Measurements from ENCODE around the gene OPCML. TPM values are rescaled to one million over a fixed set of nuclear protein-coding genes. Genes with fewer than 3 reads are reported as not detected.

Gene OPCML
- total RNA-seq, 4 donors from 2014 or later: 0.16 TPM; not detected in 3

DNA sequence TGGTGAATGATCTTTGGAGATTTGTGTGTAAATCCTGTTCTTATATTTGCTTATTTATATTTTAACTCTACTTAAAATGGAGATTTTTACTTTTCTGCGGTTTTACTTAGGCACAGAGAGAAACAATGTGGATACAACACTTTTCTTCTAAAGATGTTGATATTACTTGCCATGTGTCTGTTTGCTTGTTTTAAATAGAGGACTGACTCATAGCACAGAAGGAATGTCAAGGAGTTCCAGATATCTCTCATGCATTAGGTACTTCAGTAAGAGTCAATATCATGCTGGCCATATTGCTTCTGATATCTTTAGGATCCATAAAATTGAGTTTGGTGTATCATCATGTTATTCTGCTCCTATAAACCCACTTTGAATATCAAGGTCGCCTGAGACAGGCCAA, 395.0 kb downstream of the OPCML start:
- no peak overlapping the region for H3K4me3 ChIP-seq (ENCODE audit: low read depth, poor library complexity, severe bottlenecking)
- TF ChIP-seq CTCF (IDR thresholded peaks at IDR 0.05) (no peak), POLR2A (IDR thresholded peaks at IDR 0.05) (no peak)
- intact Hi-C loops (cut with DNase I; ENCODE audit: low total_unique reads): loop anchor here (10.0 kb wide), 1 partner anchor 698 kb away; no protein-coding TSS in a partner anchor
- WGBS, 2 donors: 76 to 79% methylated on average over 2 of the region's 2 CpGs
- DNase-seq (ENCODE audit: low spot score in 2 of 2): no peak

DNA sequence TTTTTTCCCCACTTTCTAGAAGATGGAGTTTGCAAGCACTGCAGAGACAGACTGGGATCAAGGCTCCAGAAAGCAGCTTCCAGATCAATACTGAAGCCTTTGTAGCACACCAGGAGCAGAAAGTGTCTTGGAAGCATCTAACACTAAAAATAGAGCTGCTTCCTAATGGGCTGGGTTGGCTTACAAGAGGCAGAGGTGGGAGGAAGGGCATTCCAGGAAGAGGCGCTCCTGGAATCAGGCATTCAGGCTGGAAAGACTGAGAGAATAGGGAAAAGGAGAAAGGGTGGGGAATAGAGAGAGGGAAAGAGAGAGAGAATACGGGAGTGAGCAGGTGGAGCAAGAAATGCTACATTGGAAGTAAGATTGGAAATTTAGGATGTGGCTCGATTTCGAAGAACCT, 395.9 kb downstream of the OPCML start:
- no peak overlapping the region for H3K4me3 ChIP-seq (ENCODE audit: low read depth, poor library complexity, severe bottlenecking)
- TF ChIP-seq CTCF (IDR thresholded peaks at IDR 0.05) (no peak), POLR2A (IDR thresholded peaks at IDR 0.05) (no peak)
- WGBS, 2 donors: 56 to 63% methylated on average over 4 of the region's 4 CpGs
- intact Hi-C loops (cut with DNase I; ENCODE audit: low total_unique reads): loop anchor here (10.0 kb wide), 1 partner anchor 698 kb away; no protein-coding TSS in a partner anchor
- DNase-seq (ENCODE audit: low spot score in 2 of 2): no peak

DNA sequence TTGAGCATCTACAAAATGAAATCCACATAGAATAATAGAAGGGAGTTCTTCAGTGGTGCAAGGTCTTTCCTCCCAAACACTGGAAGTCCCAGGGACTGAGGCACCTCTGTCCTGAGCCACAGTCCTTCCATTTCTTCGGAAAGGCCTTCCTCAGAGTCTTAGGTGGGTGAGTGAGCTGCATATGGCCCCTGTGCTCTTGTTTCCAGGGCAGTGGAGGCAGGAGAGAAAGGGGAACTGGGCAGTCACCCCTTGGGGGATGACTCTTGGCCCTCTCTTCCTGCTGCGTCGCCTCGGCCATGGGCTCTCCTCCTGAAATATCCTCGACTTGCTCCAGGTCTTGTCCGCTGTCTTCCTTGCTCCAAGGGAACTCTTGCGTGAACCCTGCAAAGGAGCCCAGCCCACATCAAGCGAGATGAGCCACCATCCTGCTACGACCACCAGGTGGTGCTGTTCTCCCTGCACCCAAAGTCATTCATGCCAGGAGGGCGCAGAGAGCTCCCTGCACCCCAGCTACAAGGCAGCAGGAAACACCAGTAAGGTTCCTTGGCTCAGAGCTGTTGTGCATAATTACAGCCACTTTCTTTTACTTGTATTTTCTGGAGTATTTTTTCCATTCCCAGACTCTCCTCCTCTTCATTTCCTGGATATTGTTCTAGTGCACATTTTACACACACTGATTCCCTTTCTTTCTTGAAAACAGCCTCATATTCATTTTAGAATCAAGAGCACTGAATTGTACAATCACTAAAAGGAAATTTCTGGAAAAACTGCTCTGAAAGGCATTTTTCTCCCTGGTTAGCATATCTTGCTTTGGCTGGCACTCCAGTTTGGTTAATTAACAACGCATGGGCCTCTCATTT, 397.8 kb downstream of the OPCML start:
- TF ChIP-seq POLR2A (IDR thresholded peaks at IDR 0.05) (no peak), CTCF (IDR thresholded peaks at IDR 0.05) (no peak)
- DNase-seq (ENCODE audit: low spot score in 2 of 2): peak in 1 of 2 donors; percentile 15
- intact Hi-C loops (cut with DNase I; ENCODE audit: low total_unique reads): loop anchor here (10.0 kb wide), 1 partner anchor 700 kb away; no protein-coding TSS in a partner anchor
- WGBS, 2 donors: 20 to 26% methylated on average over 10 to 11 of the region's 11 CpGs
- no peak overlapping the region for H3K4me3 ChIP-seq (ENCODE audit: low read depth, poor library complexity, severe bottlenecking)

DNA sequence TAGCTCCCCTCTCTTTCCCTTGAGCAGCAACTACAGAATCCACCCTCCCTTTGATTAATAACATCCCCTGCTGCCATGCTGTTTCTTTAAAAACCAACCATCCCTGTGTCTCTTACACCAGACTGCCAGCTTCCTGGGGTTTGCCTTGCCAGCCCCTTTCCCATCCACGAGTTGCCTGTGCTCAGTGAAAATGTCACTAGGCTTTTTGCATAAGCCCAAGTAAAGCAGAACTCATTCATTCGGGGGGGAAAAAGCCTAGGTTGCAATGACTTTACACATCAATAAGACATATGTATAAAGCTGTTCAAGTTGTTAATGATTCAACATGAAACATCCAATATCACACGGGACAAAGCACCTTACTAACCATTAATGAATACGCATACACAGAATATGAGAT, 398.7 kb downstream of the OPCML start:
- no peak for DNase-seq (ENCODE audit: low spot score in 2 of 2)
- H3K4me3 ChIP-seq (ENCODE audit: low read depth, poor library complexity, severe bottlenecking): no peak overlapping the region
- intact Hi-C loops (cut with DNase I; ENCODE audit: low total_unique reads): loop anchor here (10.0 kb wide), 1 partner anchor 701 kb away; no protein-coding TSS in a partner anchor
- WGBS, 2 donors: 59 to 70% methylated on average over 4 of the region's 4 CpGs
- TF ChIP-seq CTCF (IDR thresholded peaks at IDR 0.05) (no peak), POLR2A (IDR thresholded peaks at IDR 0.05) (no peak)

GRCh38 chr11:133133050-133133449, 399.3 kb downstream of the OPCML start:
- intact Hi-C loops (cut with DNase I; ENCODE audit: low total_unique reads): loop anchor here (10.0 kb wide), 1 partner anchor 702 kb away; no protein-coding TSS in a partner anchor
- WGBS, 2 donors: 17 to 22% methylated on average over 3 of the region's 3 CpGs
- no peak overlapping the region for H3K4me3 ChIP-seq (ENCODE audit: low read depth, poor library complexity, severe bottlenecking)
- DNase-seq (ENCODE audit: low spot score in 2 of 2): no peak
- no peak for TF ChIP-seq CTCF (IDR thresholded peaks at IDR 0.05)

All from lower leg skin (tissue), 4 donors.